PC-3 (cell line): ENCODE measurements around the gene RNF157.

Experiments used
- CTCF ChIP-seq: fragments of 300-600 bp; sonication (generic); conservative IDR thresholded peaks from 2 replicates; pipeline ENCODE4 v1.5.1; 2017; ENCODE audit warnings: antibody characterized with exemption, low read depth, mild to moderate bottlenecking, low read length
- EZH2 ChIP-seq: fragments of 300-600 bp; sonication (generic); IDR thresholded peaks from one replicate; pipeline ENCODE4 v1.6.1; 2017; ENCODE audit warnings: antibody characterized with exemption, mild to moderate bottlenecking, low read length; ENCODE audit not compliant: unreplicated experiment
- EZH2phosphoT487 ChIP-seq: fragments of 300-600 bp; sonication (generic); IDR thresholded peaks from 2 replicates; pipeline ENCODE4 v1.6.1; 2018; ENCODE audit warnings: mild to moderate bottlenecking, antibody characterized with exemption, low read length, borderline replicate concordance

- TF ChIP-seq CTCF (no peak), EZH2phosphoT487 (no peak), EZH2 (no peak)
These were observed 3.8 kb upstream of the RNF157 start for GRCh38 chr17:76243826-76244679.
